Prostate gland (tissue), 2 donors: ENCODE measurements around the gene ANKRD42.

Source experiments
- POLR2AphosphoS5 ChIP-seq: sonication (generic); formaldehyde crosslinking; IDR thresholded peaks from one replicate; pipeline ENCODE4 v1.6.1; 2017; ENCODE audit warnings: antibody characterized with exemption
- TF ChIP-seq, protein P1 (sequence below), 4 experiments: fragments of 200-600 bp in 2 of 4; fragments of 450-650 bp in 2 of 4; sonication (generic) in 2 of 4; IDR thresholded peaks; 1 replicate in 3 of 4; 2 replicates in 1 of 4; pipeline ENCODE4 v1.5.1; 2016 to 2019; ENCODE audit warnings: antibody characterized with exemption in 4 of 4, mild to moderate bottlenecking in 2 of 4, moderate library complexity in 2 of 4

DNA sequence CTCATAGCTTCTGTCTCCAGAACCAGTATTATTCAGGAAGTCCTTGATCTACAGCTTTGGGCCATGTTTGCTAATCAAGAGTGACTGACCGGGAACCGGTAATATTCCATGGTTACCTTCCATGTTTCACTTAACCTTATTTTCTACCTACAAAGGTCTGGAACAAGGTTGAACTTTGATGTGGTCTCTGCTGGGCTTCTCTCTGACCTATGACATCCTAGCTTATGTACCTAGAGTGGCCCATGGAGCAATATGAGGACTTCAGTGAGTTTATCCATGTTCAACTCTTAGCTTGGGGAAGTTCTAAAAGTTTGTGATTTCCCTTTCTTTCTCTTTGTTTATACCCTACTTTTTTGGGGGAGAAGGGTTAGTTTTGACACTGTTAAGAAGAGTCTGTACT is 59.4 kb downstream of the ANKRD42 start:
- TF ChIP-seq, protein P1, sequence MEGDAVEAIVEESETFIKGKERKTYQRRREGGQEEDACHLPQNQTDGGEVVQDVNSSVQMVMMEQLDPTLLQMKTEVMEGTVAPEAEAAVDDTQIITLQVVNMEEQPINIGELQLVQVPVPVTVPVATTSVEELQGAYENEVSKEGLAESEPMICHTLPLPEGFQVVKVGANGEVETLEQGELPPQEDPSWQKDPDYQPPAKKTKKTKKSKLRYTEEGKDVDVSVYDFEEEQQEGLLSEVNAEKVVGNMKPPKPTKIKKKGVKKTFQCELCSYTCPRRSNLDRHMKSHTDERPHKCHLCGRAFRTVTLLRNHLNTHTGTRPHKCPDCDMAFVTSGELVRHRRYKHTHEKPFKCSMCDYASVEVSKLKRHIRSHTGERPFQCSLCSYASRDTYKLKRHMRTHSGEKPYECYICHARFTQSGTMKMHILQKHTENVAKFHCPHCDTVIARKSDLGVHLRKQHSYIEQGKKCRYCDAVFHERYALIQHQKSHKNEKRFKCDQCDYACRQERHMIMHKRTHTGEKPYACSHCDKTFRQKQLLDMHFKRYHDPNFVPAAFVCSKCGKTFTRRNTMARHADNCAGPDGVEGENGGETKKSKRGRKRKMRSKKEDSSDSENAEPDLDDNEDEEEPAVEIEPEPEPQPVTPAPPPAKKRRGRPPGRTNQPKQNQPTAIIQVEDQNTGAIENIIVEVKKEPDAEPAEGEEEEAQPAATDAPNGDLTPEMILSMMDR (IDR thresholded peaks at IDR 0.05) = no peak
- no peak for TF ChIP-seq POLR2AphosphoS5
